Natural killer cell (primary cell): ENCODE measurements around the gene ONECUT1. TPM values are rescaled to one million over a fixed set of nuclear protein-coding genes. Genes with fewer than 3 reads are reported as not detected.

ENCODE experiments used
- ATAC-seq, 3 donors: fragments of 150-1000 bp in 2 of 3; fragments of 200-7000 bp in 1 of 3; cut with Tn5 transposase; 1 replicate in 1 of 3; 2 replicates in 2 of 3; pipeline ENCODE4 v1.10.0; 2021; ENCODE audit warnings: mild to moderate bottlenecking in 2 of 3, moderate library complexity in 2 of 3
- DNase-seq, 2 donors: peaks; one replicate each; pipeline versions ENCODE4 v3.0.0 to v3.0.0-alpha.2; 2013 to 2021; ENCODE audit warnings: mixed read lengths in 1 of 2
- H3K27ac ChIP-seq: one replicate; pipeline ENCODE4 v1.5.1; 2013; ENCODE audit warnings: mild to moderate bottlenecking, low read length
- H3K27me3 ChIP-seq: one replicate; pipeline ENCODE4 v1.6.1; 2013; ENCODE audit warnings: low read length; ENCODE audit not compliant: control insufficient read depth, insufficient read depth
- H3K36me3 ChIP-seq: one replicate; pipeline ENCODE4 v1.6.1; 2013; ENCODE audit warnings: low read length; ENCODE audit not compliant: control insufficient read depth, insufficient read depth
- H3K4me1 ChIP-seq: one replicate; pipeline ENCODE4 v1.6.1; 2013; ENCODE audit warnings: low read length; ENCODE audit not compliant: control insufficient read depth, insufficient read depth
- H3K4me3 ChIP-seq: one replicate; pipeline ENCODE4 v1.5.1; 2013; ENCODE audit warnings: low read length
- H3K9me3 ChIP-seq: one replicate; pipeline ENCODE4 v1.6.1; 2013; ENCODE audit warnings: low read length; ENCODE audit not compliant: control insufficient read depth, insufficient read depth
- H3K27ac Mint-ChIP-seq, 2 donors: one replicate each; pipeline ENCODE4 v1.8.0; 2022; ENCODE audit warnings: mild to moderate bottlenecking in 2 of 2, mixed read lengths in 2 of 2, moderate library complexity in 1 of 2
- H3K27me3 Mint-ChIP-seq, 2 donors: one replicate each; pipeline ENCODE4 v1.8.0; 2022; ENCODE audit warnings: low read depth in 2 of 2, mixed read lengths in 2 of 2
- H3K36me3 Mint-ChIP-seq: one replicate; pipeline ENCODE4 v1.8.0; 2022; ENCODE audit warnings: mixed read lengths
- H3K4me1 Mint-ChIP-seq, 2 donors: one replicate each; pipeline ENCODE4 v1.8.0; 2022; ENCODE audit warnings: mixed read lengths in 2 of 2
- H3K4me3 Mint-ChIP-seq: one replicate; pipeline ENCODE4 v1.8.0; 2022; ENCODE audit warnings: mild to moderate bottlenecking, moderate library complexity, mixed read lengths
- H3K9me3 Mint-ChIP-seq, 2 donors: one replicate each; pipeline ENCODE4 v1.8.0; 2022; ENCODE audit warnings: mixed read lengths in 2 of 2
- CTCF ChIP-seq: fragments of 200-600 bp; IDR thresholded peaks from one replicate; pipeline ENCODE4 v1.8.0; 2022; ENCODE audit warnings: antibody characterized with exemption
- WGBS: methylation state at CpG from one replicate; pipeline ENCODE4 v1.1.7; 2013; ENCODE audit warnings: missing lambda C conversion rate; ENCODE audit not compliant: insufficient coverage; 5-methylcytosine and 5-hydroxymethylcytosine counted together
- intact Hi-C: fragments of 100-400 bp; cut with micrococcal nuclease; formaldehyde crosslinking; loops from one replicate; pipeline ENCODE4 v1.14.2; 2022
- total RNA-seq, 4 donors: library from RNA; stranded (reverse); fragments of 120-200 nt in 1 of 4; gene quantifications; one replicate each; pipeline versions ENCODE4 v1.2.3 to v1.2.4, GENCODE V29; 2013 to 2022

Gene ONECUT1
- total RNA-seq, 3 donors from 2014 or later (not counting 1 experiment from before 2014, with no cell fraction given), result not detected

DNA sequence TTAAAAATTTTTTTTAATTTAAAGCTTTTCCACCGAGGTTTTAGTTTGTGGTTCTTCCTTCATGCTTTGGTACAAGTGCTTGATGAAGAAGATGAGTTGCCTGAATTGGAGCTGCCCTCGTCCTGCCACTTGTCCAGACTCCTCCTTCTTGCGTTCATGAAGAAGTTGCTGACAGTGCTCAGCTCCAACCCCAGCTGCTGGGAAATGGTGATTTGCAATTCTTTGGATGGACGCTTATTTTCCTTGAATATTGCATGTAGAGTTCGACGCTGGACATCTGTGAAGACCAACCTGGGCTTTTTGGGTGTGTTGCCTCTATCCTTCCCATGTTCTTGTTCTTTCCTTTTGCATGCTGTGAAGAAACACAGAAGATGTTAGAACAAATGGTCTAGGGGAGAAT is 32.6 kb downstream of the ONECUT1 start:
- Mint-ChIP-seq H3K9me3 (no peaks in the 10 kb centered on the region), H3K36me3 (no peaks in the 10 kb centered on the region), H3K4me3 (no peak overlapping the region), H3K27ac (no peak overlapping the region), H3K4me1 (no peaks in the 10 kb centered on the region), H3K27me3 (peaks cover 34 to 63% of the 10 kb centered on the region in 2 donors)
- no peak for ATAC-seq
- 89% methylated on average over 5 of the region's 6 CpGs for WGBS
- no peak for TF ChIP-seq CTCF
- no peak for DNase-seq
- Histone ChIP-seq H3K36me3 (no peaks in the 10 kb centered on the region), H3K27ac (no peak overlapping the region), H3K4me1 (no peaks in the 10 kb centered on the region), H3K9me3 (no peaks in the 10 kb centered on the region), H3K27me3 (peaks cover 2% of the 10 kb centered on the region), H3K4me3 (no peak overlapping the region)
- intact Hi-C loops, result no loop called here

DNA sequence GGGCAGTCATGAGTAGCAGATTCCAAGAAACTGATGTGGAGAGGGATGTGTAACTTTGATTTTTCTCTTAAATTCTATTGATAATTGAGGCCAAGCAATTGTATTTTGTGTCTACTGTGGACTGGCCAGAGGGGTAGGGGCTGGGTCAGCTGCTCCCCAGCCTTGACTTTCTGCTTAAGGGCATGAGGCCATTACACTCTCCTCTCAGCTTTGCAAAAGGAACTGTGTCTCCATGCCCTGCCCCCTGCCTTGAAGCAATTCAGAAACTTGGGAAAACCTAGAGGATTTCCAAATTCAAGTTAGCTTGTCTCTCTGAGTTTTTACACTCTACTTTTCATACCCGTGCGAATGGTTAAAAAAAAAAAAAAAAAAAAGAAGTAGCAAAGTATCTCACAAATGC is 38.6 kb downstream of the ONECUT1 start:
- Histone ChIP-seq H3K27ac (no peak overlapping the region), H3K27me3 (peaks cover 6% of the 10 kb centered on the region), H3K4me3 (no peak overlapping the region), H3K4me1 (no peaks in the 10 kb centered on the region), H3K36me3 (no peaks in the 10 kb centered on the region), H3K9me3 (no peaks in the 10 kb centered on the region)
- no peaks in the 10 kb centered on the region for H3K4me1 Mint-ChIP-seq
- no peaks in the 10 kb centered on the region for H3K9me3 Mint-ChIP-seq
- H3K27me3 Mint-ChIP-seq, result peaks cover 30 to 42% of the 10 kb centered on the region in 2 donors
- H3K36me3 Mint-ChIP-seq, result no peaks in the 10 kb centered on the region
- WGBS, result no CpG with 5 or more reads among the region's 2 CpGs
- H3K27ac Mint-ChIP-seq, result no peak overlapping the region
- intact Hi-C loops, result no loop called here
- no peak for ATAC-seq
- no peak for DNase-seq
- TF ChIP-seq CTCF, result no peak
- no peak overlapping the region for H3K4me3 Mint-ChIP-seq

DNA sequence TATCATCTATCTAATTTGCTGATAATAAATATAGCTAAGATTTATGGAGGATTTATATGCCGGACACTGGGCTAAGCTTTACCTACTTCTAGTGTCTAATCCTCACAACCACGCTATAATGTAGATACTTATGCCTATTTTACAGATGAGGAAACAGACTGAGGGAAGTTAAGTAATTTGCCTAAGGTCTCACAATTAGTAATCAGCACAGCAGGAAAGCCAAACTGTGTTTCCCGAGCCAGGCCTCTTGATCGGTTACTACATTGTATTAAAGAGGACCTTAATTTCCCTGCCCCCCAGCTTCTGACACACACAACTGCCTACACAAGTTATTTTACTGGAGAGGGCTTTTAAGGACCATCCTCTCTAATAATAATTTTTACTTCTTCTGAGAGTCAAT is 40.9 kb downstream of the ONECUT1 start:
- ATAC-seq (no peak), DNase-seq (no peak)
- peaks cover 27% of the 10 kb centered on the region in 2 donors for H3K27me3 Mint-ChIP-seq
- H3K4me3 Mint-ChIP-seq, result no peak overlapping the region
- WGBS, result 14% methylated on average over 2 of the region's 4 CpGs
- no peaks in the 10 kb centered on the region for H3K4me1 Mint-ChIP-seq
- H3K27ac Mint-ChIP-seq, result no peak overlapping the region
- no peaks in the 10 kb centered on the region for H3K36me3 Mint-ChIP-seq
- Histone ChIP-seq H3K36me3 (no peaks in the 10 kb centered on the region), H3K27ac (no peak overlapping the region), H3K27me3 (peaks cover 6% of the 10 kb centered on the region), H3K4me1 (no peaks in the 10 kb centered on the region), H3K9me3 (no peaks in the 10 kb centered on the region), H3K4me3 (no peak overlapping the region)
- TF ChIP-seq CTCF, result no peak
- no peaks in the 10 kb centered on the region for H3K9me3 Mint-ChIP-seq
- intact Hi-C loops, result no loop called here

DNA sequence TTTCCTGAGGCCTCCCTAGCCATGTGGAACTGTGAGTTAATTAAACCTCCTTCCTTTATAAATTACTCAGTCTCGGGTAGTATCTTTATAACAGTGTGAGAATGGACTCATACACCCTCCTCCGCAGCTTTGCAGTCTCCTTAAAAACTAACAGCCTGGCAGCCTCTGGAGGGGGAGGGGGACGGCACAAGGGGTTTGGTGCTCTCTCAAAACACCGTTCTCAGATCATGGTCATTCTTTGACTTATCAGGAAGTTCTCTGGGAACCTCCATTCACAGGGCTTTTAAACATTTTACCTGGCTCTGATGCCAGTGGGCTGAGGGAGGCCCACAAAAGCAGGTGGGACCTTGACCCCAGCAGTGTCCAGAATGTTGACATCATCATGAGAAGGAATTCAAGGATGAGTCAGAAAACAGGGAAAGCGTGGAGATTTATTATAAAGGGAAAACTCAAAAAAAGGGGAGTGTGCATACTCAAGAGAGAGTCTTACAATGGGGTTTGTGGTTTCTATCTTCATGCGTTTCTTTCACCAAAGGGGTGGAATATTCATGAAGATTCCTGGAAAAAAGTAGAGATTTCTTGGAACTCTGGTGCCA is 43.9 kb downstream of the ONECUT1 start:
- no peaks in the 10 kb centered on the region for H3K9me3 ChIP-seq
- H3K9me3 Mint-ChIP-seq, result no peaks in the 10 kb centered on the region
- no peaks in the 10 kb centered on the region for H3K36me3 ChIP-seq
- H3K27ac ChIP-seq, result no peak overlapping the region
- H3K4me3 Mint-ChIP-seq, result no peak overlapping the region
- peaks cover 11 to 20% of the 10 kb centered on the region in 2 donors for H3K27me3 Mint-ChIP-seq
- TF ChIP-seq CTCF, result no peak
- no peaks in the 10 kb centered on the region for H3K36me3 Mint-ChIP-seq
- WGBS, result 95% methylated on average over 4 of the region's 6 CpGs
- no peak overlapping the region for H3K27ac Mint-ChIP-seq
- no peaks in the 10 kb centered on the region for H3K4me1 Mint-ChIP-seq
- DNase-seq, result no peak
- H3K4me1 ChIP-seq, result no peaks in the 10 kb centered on the region
- peaks cover 4% of the 10 kb centered on the region for H3K27me3 ChIP-seq
- ATAC-seq, result no peak
- intact Hi-C loops, result no loop called here
- H3K4me3 ChIP-seq, result no peak overlapping the region
